ENCODE results near the gene MAN2A1.

Gene MAN2A1

DNA sequence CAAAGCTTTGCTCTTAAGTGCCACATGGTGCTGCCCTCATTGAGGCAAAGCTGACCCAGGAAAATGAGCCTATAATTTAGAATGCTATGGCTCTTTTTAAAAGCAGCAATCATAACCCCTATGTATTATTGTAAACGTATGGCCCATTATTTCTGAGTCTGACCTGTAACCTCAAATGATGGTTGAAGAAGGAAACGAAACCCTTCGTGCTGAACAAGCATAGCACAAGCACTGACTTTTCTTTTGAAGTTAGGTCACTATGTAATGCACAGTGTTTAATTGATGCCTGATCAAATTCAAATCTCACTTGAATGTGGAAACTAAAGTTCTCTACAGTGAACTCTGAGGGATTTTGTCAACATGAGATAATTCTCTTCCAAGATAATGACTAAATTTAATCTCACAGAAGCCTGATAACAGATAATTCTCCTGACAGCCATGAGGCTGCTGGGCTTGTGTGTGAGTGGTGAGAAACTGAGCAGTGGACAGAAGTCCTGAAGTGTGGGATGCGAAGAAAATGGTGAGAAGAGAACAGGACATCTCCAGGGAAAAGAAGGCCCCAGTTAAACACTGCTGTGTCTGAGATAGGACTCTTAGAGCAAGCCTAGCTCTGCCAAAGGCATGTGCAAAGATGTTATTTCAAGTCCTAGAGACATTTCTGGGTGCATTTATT lies 226.9 kb downstream of the MAN2A1 start:
- DNase-seq = no peak

All from femur (tissue), 1 donor.